Fibroblast of peridontal ligament (primary cell): ENCODE results near the gene RBM45.
A peak's percentile ranks its signal among the peaks of the same experiment; 100 is the strongest.
"Not testable (repeated sequence)": the region's sequence is repeated elsewhere in the genome, so short reads cannot be mapped to it uniquely, and the experiment has no call there.

Source experiments
- DNase-seq: peaks from one replicate; pipeline ENCODE4 v3.0.0-alpha.2; 2010; ENCODE audit errors: extremely low read depth

The RBM45 gene

GRCh38 chr2:178112202-178113152 lies at the start of gene RBM45:
TSS of gene RBM45 (plus strand) at chr2:178112437. CDS start at chr2:178112547, 110 bp downstream.
- DNase-seq: peak; percentile 93

GRCh38 chr2:178066324-178066723 lies 45.9 kb upstream of the RBM45 start:
- no peak for DNase-seq

GRCh38 chr2:178066890-178067669 lies 45.2 kb upstream of the RBM45 start:
- peak; percentile 5 for DNase-seq

GRCh38 chr2:178068823-178069454 lies 43.3 kb upstream of the RBM45 start:
- no peak for DNase-seq

GRCh38 chr2:178069551-178069950 lies 42.7 kb upstream of the RBM45 start:
- no peak for DNase-seq

- DNase-seq: no peak
Measured at GRCh38 chr2:178070824-178071223, 41.4 kb upstream of the RBM45 start.

GRCh38 chr2:178072000-178072382 lies 40.2 kb upstream of the RBM45 start:
- no peak for DNase-seq

- DNase-seq: peak; percentile 38
Measured at GRCh38 chr2:178072383-178073301, 39.6 kb upstream of the RBM45 start, which contains the start of gene PDE11A. TSS of gene PDE11A (minus strand) at chr2:178072777. CDS start at chr2:178072437, 340 bp downstream.

- DNase-seq: no peak
Measured at GRCh38 chr2:178074123-178075005, 37.9 kb upstream of the RBM45 start.

- no peak for DNase-seq
Measured at GRCh38 chr2:178075006-178075326, 37.3 kb upstream of the RBM45 start.

- no peak for DNase-seq
Measured at GRCh38 chr2:178076130-178076529, 36.1 kb upstream of the RBM45 start.

GRCh38 chr2:178079279-178079678 lies 33.0 kb upstream of the RBM45 start:
- DNase-seq: not testable (repeated sequence)

- no peak for DNase-seq
Measured at GRCh38 chr2:178082408-178083045, 29.7 kb upstream of the RBM45 start.

GRCh38 chr2:178084273-178084672 lies 28.0 kb upstream of the RBM45 start:
- DNase-seq: peak; percentile 14

- no peak for DNase-seq
Measured at GRCh38 chr2:178088774-178089270, 23.4 kb upstream of the RBM45 start.

GRCh38 chr2:178093471-178093870 lies 18.8 kb upstream of the RBM45 start:
- no peak for DNase-seq

- no peak for DNase-seq
Measured at GRCh38 chr2:178101321-178102079, 10.7 kb upstream of the RBM45 start.

GRCh38 chr2:178105566-178105965 lies 6.7 kb upstream of the RBM45 start:
- no peak for DNase-seq

GRCh38 chr2:178106053-178106452 lies 6.2 kb upstream of the RBM45 start:
- DNase-seq: no peak
